ENCODE results near the gene LRRC56. TPM values are rescaled to one million over a fixed set of nuclear protein-coding genes. Genes with fewer than 3 reads are reported as not detected.
A peak's percentile ranks its signal among the peaks of the same experiment; 100 is the strongest.
"Not testable (repeated sequence)": the region's sequence is repeated elsewhere in the genome, so short reads cannot be mapped to it uniquely, and the experiment has no call there.

The LRRC56 gene
- total RNA-seq, 1 experiment from 2014 or later, result 0.57 TPM

GRCh38 chr11:501001-501682 lies 36.2 kb upstream of the LRRC56 start:
- no peak for DNase-seq (ENCODE audit: extremely low read depth, low read depth)

- DNase-seq (ENCODE audit: extremely low read depth, low read depth), result no peak
Observed at GRCh38 chr11:501683-502287, 35.5 kb upstream of the LRRC56 start.

DNA sequence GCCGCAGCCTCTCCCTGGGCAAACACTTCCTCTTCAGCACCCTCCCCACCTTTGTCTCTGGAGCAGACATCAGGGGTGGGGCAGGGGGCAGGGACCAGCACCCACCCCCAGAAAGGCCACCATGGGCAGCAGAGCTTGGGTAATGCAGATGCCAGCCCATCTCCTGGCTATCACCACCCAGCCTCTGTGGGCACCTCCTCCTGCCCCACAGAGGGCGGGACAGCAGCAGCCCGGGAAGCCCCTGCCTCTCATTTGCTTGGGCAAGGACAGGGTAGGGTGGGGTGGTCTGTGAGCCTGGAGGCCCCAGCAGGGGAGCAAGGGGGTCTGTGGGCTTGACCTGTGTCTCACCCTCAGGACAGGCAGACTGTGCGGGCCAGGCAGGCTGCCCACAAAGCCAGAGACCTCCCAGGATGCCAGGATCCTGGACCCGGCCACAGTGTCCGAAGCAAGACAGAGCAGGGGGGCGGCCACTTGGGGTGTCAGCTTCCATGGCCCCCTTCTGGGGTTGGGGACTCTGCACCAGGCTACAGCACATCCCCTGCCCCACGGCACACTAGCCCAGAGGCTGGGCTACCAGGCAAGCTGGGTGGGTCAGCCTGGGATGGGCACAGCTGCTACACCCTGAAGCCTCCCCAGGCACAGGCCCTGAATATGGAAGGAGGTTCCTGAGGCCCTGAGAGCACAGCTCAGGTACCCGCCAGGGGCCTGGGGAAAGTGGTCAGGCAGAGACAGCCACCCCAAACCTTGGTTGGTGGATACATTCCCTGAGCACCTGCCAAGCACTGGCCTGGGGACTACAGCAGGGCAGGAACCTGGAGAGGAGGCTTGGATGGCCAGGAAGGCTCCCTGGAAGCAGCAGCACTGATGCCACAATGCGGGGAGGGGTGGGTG lies 34.8 kb upstream of the LRRC56 start:
- no peak for DNase-seq (ENCODE audit: extremely low read depth, low read depth)

GRCh38 chr11:503179-503981 lies 33.9 kb upstream of the LRRC56 start:
- no peak for DNase-seq (ENCODE audit: extremely low read depth, low read depth)

- DNase-seq (ENCODE audit: extremely low read depth, low read depth), result no peak
Observed at GRCh38 chr11:504053-504993, 33.0 kb upstream of the LRRC56 start.

- DNase-seq (ENCODE audit: extremely low read depth, low read depth), result no peak
Observed at GRCh38 chr11:504994-505344, 32.4 kb upstream of the LRRC56 start.

- peak; percentile 92 for DNase-seq (ENCODE audit: extremely low read depth, low read depth)
Observed at GRCh38 chr11:506238-506994, 30.9 kb upstream of the LRRC56 start.

DNA sequence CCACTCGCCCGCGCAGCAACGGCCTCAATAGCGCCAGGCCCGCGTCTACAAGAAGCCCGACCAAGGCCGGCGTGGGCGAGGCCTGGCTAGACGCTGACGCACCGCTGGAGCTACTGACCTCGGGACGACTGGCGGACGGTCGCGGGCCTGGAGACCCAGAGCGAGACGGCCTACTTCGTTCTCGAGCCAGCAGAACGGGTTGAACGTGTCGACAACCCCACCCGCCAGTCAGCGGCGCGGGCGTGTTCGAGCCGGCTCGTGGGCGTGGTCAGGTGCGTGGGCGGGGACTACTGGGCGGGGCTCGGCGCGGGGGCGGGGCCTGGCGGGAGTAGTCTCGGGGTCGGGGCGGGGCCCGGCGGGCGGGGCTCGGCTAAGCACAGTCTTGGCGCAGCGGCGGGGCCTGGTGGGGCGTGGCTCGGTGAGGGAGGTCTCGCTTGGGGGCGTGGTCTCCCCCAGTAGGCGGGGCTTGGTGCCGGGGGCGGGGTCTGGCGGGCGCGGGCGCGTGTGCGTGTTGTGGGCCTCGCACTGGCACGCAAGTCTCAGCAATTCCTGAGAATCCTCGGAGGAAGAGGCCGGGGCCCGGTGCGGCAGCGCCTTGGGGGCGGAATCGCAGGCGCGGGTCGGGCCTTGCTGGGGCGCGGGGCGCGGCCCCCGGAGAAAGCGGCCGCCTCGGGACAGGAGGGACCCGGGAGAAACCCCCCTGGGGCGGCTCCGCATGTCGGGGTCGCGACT lies 30.2 kb upstream of the LRRC56 start, which contains the start of gene RNH1:
Gene RNH1, minus strand, starts transcription at position 248 of the 732 bp plus-strand sequence. CDS start 5,080 bp downstream, outside the sequence.
- DNase-seq (ENCODE audit: extremely low read depth, low read depth), result peak; percentile 89

DNA sequence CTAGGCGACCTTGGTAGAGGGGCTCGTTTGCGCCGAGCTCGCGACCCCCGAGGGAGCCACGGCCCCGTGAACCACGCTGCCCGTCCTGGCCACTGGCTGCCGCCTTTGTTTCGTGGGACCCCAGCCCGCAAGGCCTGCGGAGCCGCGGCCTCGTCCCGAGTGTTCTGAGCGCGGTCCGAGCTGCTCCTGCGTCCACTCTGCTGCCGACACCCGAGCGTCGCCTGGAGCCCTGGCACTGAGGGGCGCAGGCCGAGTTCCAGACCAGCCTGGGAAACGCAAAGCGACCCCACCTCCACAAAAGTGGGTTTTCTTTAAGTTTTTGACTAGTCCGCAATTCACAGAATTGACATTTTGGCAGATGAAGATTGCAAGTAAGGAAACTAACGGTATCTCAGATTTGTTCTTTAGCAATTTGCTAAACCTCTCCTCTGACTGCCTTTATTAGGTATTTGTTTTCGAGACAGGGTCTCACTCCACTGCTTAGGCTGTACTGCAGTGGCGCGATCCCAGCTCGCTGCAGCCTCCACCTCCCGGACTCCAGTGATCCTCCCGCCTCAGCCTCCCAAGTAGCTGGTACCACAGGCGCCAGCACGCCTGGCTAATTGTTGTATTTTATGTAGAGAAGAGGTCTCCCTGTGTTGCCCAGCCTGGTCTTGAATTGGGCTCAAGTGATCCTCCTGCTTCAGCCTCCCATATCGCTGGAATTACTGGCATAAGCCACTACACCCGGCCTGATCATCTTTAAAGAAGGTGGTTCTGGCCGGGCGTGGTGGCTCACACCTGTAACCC lies 29.4 kb upstream of the LRRC56 start:
- no peak for DNase-seq (ENCODE audit: extremely low read depth, low read depth)

DNA sequence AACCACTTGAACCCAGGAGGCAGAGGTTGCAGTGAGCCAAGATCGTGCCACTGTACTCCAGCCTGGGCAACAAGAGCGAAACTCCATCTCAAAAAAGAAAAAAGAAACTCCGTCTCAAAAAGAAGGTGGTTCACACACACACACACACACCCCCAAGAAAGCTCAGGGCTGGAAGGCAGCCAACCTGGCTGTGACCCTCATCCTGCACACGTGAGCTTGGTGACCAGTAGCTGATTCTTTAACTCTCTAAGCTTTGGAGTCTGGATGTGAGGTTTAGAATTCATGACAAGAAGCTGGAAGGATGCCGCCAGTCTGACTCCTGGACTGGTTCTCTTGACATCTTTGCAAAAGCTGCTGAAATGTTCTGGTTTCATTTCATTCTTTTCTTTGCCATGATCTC lies 28.4 kb upstream of the LRRC56 start:
- DNase-seq (ENCODE audit: extremely low read depth, low read depth), result no peak

DNA sequence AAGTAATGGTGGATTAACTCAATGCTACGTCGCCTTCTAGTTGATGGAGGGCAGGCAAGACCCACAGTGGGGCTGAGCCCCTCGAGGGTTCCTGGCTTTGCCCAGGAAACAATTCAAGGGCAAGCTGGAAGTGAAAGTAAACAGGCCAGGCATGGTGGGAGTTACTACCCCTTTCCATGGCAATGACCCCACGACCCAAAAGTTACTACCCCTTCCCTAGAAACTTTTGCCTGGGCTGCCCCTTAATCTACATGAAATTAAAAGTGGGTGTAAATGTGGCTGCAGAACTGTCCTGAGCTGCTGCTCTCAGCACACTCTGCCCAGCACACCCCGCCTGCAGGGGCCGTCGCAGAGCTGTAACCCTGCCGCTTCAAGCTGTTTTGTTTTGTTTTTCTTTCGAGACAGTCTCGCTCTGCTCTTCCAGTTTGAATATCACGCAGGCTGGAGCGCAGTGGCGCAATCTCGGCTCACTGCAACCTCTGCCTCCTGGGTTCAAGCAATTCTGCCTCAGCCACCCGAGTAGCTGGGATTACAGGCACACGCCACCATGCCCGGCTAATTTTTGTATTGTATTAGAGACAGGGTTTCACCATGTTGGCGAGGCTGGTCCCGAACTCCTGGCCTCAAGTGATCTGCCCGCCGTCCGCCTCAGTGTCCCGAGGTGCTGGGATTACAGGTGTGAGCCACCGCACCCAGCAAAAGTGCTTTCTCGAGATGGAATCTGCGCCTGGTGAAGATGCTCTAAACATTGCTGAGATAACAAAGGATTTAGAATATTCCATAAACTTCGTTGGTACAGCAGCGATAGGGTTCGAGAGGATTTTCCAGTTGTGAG lies 24.3 kb upstream of the LRRC56 start:
- DNase-seq (ENCODE audit: extremely low read depth, low read depth), result no peak

GRCh38 chr11:514606-515005 lies 22.7 kb upstream of the LRRC56 start:
- DNase-seq (ENCODE audit: extremely low read depth, low read depth), result no peak

GRCh38 chr11:515131-515530 lies 22.2 kb upstream of the LRRC56 start:
- DNase-seq (ENCODE audit: extremely low read depth, low read depth), result no peak

DNA sequence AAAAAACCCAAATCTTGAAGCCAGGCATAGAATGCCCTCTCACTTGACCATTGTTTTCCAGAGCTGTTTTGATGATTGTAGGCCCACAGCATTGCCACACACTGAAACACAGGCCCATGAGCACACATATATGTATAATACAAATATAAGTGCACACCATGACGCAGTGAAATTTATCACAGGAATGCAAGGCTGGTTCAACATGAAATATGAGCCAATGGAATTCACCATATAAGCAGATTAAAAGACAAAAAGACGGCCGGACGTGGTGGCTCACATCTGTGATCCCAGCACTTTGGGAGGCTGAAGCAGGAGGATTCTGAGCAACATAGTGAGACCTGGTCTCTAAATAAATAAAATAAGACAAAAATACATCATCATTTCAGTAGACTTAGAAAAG lies 20.9 kb upstream of the LRRC56 start:
- DNase-seq (ENCODE audit: extremely low read depth, low read depth), result no peak

GRCh38 chr11:516918-517685 lies 20.2 kb upstream of the LRRC56 start:
- DNase-seq (ENCODE audit: extremely low read depth, low read depth), result not testable (repeated sequence)

Data from NCI-H460 (cell line).